SK-N-SH treated with all-trans-retinoic acid at 6 μM for 48 hours (cell line): ENCODE measurements around the gene SCN1A.

Experiments
- RARB ChIP-seq: fragments of 250-450 bp; sonication (Bioruptor Pico); IDR thresholded peaks from 2 replicates; pipeline ENCODE4 v1.8.0; 2021; ENCODE audit warnings: mild to moderate bottlenecking, moderate library complexity
- ZFP3 ChIP-seq: fragments of 250-450 bp; sonication (Bioruptor Pico); IDR thresholded peaks from 2 replicates; pipeline ENCODE4 v1.5.0; 2020; ENCODE audit warnings: mild to moderate bottlenecking, moderate library complexity
- ZFP30 ChIP-seq: fragments of 450-650 bp; formaldehyde crosslinking; IDR thresholded peaks from 2 replicates; pipeline ENCODE4 v1.5.0; 2022; ENCODE audit warnings: mild to moderate bottlenecking, moderate library complexity
- TF ChIP-seq, protein P1 (sequence below): fragments of 250-450 bp; sonication (Bioruptor Pico); IDR thresholded peaks from 2 replicates; pipeline ENCODE4 v1.5.0; 2020; ENCODE audit warnings: mild to moderate bottlenecking, moderate library complexity

GRCh38 chr2:166025313-166025712 lies 102.5 kb downstream of the SCN1A start:
- TF ChIP-seq, protein P1, sequence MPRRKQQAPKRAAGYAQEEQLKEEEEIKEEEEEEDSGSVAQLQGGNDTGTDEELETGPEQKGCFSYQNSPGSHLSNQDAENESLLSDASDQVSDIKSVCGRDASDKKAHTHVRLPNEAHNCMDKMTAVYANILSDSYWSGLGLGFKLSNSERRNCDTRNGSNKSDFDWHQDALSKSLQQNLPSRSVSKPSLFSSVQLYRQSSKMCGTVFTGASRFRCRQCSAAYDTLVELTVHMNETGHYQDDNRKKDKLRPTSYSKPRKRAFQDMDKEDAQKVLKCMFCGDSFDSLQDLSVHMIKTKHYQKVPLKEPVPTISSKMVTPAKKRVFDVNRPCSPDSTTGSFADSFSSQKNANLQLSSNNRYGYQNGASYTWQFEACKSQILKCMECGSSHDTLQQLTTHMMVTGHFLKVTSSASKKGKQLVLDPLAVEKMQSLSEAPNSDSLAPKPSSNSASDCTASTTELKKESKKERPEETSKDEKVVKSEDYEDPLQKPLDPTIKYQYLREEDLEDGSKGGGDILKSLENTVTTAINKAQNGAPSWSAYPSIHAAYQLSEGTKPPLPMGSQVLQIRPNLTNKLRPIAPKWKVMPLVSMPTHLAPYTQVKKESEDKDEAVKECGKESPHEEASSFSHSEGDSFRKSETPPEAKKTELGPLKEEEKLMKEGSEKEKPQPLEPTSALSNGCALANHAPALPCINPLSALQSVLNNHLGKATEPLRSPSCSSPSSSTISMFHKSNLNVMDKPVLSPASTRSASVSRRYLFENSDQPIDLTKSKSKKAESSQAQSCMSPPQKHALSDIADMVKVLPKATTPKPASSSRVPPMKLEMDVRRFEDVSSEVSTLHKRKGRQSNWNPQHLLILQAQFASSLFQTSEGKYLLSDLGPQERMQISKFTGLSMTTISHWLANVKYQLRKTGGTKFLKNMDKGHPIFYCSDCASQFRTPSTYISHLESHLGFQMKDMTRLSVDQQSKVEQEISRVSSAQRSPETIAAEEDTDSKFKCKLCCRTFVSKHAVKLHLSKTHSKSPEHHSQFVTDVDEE (CRISPR knock-in tag) = no peak
- TF ChIP-seq ZFP3 (CRISPR knock-in tag) (no peak), RARB (CRISPR knock-in tag) (no peak), ZFP30 (no peak)
